GM19193 (cell line): ENCODE results near the gene ARL4D.

Experiments
- POLR2A ChIP-seq: IDR thresholded peaks from 4 replicates; pipeline ENCODE4 v1.6.1; 2011; ENCODE audit not compliant: insufficient read depth, insufficient read length; ENCODE audit errors: extremely low read depth

The ARL4D gene

GRCh38 chr17:43431714-43432523, 33.1 kb downstream of the ARL4D start:
- no peak for TF ChIP-seq POLR2A

GRCh38 chr17:43434902-43435319, 36.1 kb downstream of the ARL4D start:
- no peak for TF ChIP-seq POLR2A

GRCh38 chr17:43437756-43438155, 39.0 kb downstream of the ARL4D start:
- no peak for TF ChIP-seq POLR2A

- TF ChIP-seq POLR2A = no peak
Observed at GRCh38 chr17:43438626-43439025, 39.8 kb downstream of the ARL4D start.

- TF ChIP-seq POLR2A = no peak
Observed at GRCh38 chr17:43439041-43439440, 40.2 kb downstream of the ARL4D start.

GRCh38 chr17:43442711-43443110, 43.9 kb downstream of the ARL4D start:
- TF ChIP-seq POLR2A = no peak

- TF ChIP-seq POLR2A = no peak
Observed at GRCh38 chr17:43443381-43443780, 44.6 kb downstream of the ARL4D start.

- TF ChIP-seq POLR2A = no peak
Observed at GRCh38 chr17:43444223-43445008, 45.6 kb downstream of the ARL4D start.

GRCh38 chr17:43445009-43445589, 46.3 kb downstream of the ARL4D start:
- TF ChIP-seq POLR2A = no peak

- no peak for TF ChIP-seq POLR2A
Observed at GRCh38 chr17:43446773-43447172, 48.0 kb downstream of the ARL4D start.

- no peak for TF ChIP-seq POLR2A
Observed at GRCh38 chr17:43448720-43449469, 50.1 kb downstream of the ARL4D start.

GRCh38 chr17:43449470-43450248, 50.9 kb downstream of the ARL4D start:
- no peak for TF ChIP-seq POLR2A
